Right hindlimb (tissue), 1 donor: ENCODE data around the gene FHOD1.
A peak's percentile ranks its signal among the peaks of the same experiment; 100 is the strongest.

ENCODE experiments used
- DNase-seq: peaks from one replicate; pipeline ENCODE4 v3.0.0-alpha.2; 2018

The FHOD1 gene

DNA sequence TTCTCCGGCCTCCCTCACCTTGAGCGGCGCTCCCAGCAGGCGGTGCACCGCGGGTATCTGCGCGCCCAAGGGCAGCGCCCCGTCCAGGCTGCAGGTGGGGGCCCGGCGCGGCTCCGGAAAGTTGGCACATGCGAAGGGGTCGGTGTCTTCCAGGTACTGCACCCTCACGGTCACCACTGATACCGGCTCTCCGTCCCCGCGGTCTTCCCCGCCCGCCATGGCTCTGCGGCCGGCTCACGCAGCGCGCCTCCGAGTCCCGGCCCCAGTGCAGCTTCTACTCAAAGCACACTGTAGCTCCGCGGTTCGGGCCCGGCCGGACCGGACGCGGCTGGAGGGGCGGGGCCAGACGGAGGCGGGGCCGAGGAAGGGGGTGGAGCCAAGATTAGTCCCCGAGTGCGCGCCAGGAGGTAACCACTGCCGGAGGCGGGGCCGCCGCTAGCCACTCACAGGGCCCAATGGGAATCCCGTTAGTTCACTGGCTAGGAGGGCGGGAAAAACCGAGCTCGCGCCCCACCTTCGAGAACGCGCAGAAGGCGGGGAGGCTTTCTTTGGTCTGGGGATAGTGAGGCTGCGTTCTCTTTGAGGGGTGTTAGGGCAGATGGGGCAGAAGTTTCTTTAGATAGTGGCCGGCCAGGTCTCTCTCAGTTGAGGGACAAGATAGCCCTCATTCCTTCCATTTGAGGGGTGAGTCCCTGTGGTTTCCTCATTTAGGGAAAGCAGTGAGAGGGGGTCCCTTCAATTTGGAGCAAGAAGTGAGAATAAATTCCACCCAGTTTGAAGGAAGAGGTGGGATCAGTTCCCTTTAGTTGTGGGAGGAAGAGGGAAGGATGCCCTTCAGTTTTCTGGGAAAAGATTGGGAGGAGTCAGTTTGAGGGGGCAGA, at the start of gene FHOD1:
FHOD1 (minus strand) TSS at position 290 of the 881 bp plus-strand sequence; CDS start at position 219, 71 bp downstream.
- peak; percentile 97 for DNase-seq

DNA sequence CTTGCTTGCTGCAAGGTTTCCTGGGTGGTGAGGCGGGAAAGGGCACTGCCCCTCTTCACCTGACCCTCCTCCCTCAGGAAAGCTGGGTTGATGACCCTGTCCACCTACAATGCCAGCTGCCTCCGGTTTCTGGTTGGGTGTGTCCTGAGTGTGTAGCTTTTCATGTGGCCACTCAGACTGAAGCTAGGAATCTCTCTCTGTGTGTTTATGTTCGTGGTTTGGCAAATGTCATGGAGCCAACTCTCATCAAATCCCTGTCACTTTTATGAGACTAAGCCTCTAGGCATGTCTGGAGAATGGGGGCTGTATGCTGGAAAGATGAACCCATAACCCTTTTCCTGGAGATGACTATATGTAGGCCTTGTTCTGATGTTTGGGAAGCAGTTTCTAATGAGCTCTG, 49.1 kb upstream of the FHOD1 start:
- peak; percentile 23 for DNase-seq

DNA sequence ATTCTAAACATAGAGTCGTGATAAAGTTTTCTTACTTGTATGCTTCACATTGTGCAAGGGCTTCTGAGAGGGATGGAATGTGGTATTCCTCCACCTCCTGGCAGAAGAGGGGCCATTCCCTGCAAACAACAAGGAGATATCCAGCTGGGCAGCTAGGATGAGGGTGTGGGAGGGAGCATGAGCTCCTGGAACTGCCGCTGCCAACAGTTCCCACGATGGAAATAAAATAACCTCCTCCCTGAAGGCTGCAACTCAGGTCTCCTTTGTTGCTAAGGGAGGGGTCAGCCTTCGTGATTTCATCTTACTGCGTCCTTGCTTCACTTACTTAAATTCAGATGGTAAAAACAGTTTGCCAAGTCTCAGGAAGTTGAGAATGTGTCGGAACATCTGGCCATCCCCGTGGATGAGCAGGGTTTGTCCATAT, 47.7 kb upstream of the FHOD1 start:
- DNase-seq = peak; percentile 40

GRCh38 chr16:67294171-67294757, 47.0 kb upstream of the FHOD1 start:
- peak; percentile 7 for DNase-seq

- peak; percentile 4 for DNase-seq
Measured at GRCh38 chr16:67291461-67291860, 44.2 kb upstream of the FHOD1 start.

- no peak for DNase-seq
Measured at GRCh38 chr16:67287960-67288359, 40.7 kb upstream of the FHOD1 start.

DNA sequence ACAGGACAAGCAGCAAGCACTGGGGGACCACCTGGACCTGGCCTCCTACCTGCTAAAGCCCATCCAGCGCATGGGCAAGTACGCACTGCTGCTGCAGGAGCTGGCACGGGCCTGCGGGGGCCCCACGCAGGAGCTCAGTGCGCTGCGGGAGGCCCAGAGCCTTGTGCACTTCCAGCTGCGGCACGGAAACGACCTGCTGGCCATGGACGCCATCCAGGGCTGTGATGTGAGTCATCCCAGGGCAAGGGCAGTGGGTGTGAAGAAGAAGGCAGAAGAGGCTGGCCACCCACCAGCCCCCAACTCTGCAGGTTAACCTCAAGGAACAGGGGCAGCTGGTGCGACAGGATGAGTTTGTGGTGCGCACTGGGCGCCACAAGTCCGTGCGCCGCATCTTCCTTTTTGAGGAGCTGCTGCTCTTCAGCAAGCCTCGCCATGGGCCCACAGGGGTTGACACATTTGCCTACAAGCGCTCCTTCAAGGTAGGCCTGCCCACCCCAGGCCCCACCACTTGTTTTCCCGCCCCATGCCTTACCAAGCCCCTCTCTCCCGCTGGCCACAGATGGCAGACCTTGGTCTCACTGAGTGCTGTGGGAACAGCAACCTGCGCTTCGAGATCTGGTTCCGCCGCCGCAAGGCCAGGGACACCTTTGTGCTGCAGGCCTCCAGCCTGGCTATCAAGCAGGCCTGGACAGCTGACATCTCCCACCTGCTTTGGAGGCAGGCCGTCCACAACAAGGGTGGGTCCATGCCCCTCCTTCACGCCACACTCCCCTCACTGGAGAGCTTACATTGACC, 39.4 kb upstream of the FHOD1 start:
- no peak for DNase-seq

- DNase-seq = peak; percentile 42
Measured at GRCh38 chr16:67284699-67285646, 37.7 kb upstream of the FHOD1 start.

GRCh38 chr16:67283826-67284555, 36.7 kb upstream of the FHOD1 start:
- DNase-seq = no peak

GRCh38 chr16:67283039-67283825, 36.0 kb upstream of the FHOD1 start:
- DNase-seq = no peak

DNA sequence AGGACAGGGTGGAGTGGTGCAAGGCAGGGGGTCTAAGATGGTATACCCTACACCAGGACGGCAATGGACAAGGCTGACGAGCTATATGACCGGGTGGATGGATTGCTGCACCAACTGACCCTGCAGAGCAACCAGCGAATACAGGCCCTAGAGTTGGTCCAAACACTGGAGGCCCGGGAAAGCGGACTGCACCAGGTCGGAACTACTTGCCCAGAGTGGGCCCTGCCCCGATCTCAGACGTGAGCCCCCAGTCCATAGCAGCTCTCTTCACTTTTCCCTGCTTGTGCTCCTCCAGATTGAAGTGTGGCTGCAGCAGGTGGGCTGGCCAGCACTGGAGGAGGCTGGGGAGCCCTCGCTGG, 35.1 kb upstream of the FHOD1 start:
- DNase-seq = no peak

- no peak for DNase-seq
Measured at GRCh38 chr16:67281536-67282446, 34.5 kb upstream of the FHOD1 start.

DNA sequence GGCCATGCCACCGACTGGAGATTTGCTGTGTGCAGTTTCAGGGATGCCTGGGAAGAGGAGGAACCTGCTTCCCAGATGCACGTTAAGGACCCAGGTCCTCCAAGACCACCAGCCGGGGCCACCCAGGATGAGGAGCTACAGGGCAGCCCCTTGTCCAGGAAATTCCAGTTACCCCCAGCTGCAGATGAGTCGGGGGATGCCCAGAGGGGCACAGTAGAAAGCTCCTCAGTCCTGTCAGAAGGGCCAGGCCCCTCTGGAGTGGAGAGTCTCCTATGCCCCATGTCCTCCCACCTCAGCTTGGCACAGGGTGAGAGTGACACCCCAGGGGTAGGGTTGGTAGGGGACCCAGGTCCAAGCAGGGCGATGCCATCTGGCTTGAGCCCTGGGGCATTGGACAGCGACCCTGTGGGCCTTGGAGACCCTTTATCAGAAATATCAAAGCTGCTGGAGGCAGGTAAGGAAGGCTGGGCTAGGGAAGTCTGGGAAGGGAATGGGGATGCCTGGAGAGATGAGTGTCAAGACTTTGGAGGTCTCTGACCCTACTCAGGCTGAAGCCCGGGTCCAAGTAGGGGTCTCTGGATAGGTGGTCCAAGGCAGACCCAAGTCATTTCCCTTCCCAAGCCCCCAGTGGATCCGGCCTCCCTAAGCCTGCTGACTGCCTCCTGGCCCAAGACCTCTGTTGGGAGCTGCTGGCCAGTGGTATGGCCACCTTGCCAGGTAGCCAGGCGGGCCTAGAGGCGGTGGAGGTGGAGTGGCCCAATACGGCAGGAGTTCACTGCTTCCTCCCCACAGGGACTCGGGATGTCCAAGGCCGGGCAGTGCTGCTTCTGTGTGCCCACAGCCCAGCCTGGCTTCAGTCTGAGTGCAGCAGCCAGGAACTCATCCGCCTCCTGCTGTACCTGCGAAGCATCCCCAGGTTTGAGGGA, 33.1 kb upstream of the FHOD1 start:
- no peak for DNase-seq

- peak; percentile 83 for DNase-seq
Measured at GRCh38 chr16:67279296-67280089, 32.2 kb upstream of the FHOD1 start, which contains the start of gene PLEKHG4. TSS of gene PLEKHG4 (plus strand) at chr16:67279532. CDS start at chr16:67280045, 513 bp downstream.

GRCh38 chr16:67278773-67279295, 31.6 kb upstream of the FHOD1 start:
- no peak for DNase-seq

DNA sequence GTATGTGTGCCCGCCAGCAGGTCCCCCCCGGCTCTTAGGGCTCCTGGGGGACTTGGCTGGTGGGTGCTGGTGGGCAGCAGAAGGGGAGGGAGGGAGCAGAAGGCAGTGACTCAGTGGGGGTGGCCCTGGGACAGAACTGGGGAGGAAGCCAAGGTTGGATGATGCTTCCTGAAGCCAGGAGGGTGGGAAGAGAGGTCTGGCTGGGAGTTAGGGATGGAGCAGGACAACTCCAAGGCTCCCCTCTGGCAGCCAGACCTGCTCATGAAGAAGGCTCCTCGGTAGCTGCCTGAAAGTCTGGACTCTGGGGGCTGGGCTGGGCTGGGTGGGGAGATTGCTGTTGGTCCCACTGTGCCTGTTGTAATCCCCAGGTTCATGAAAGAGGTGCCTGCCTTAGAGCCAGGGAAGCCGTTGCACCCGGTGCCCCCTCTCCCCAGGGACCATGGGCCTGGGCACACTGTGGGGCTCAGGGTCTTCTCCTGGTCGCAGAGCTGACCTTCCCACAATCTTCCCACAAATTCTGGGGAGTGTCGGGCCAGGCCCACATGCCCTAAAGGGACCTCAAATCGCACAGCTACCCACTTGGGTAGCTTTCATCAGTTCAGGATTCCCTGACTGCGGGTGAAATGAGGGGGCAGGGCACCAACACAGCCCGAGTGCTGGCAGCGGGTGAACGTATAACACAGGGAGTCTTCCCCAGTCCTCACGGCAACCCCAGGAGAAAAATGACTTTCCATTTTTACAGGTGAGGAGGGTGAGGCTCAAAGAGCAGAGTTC, 30.9 kb upstream of the FHOD1 start:
- peak; percentile 46 for DNase-seq
